Neuronal stem cell (in vitro differentiated cells): ENCODE data around the gene LRRC75A.

Source experiments
- DNase-seq: peaks from one replicate; pipeline ENCODE4 v3.0.0-alpha.2; 2013; ENCODE audit warnings: low spot score
- H2AFZ ChIP-seq: one replicate; pipeline ENCODE4 v1.6.1; 2013; ENCODE audit warnings: mild to moderate bottlenecking, low read length, inconsistent platforms
- H2AK5ac ChIP-seq: 2 replicates; pipeline ENCODE4 v1.6.1; 2013; ENCODE audit warnings: low read depth, mild to moderate bottlenecking, inconsistent platforms, low read length, moderate library complexity, mixed read lengths
- H2BK120ac ChIP-seq: 2 replicates; pipeline ENCODE4 v1.6.1; 2013; ENCODE audit warnings: low read depth, mild to moderate bottlenecking, inconsistent platforms, low read length, moderate library complexity, mixed read lengths
- H2BK12ac ChIP-seq: one replicate; pipeline ENCODE4 v1.6.1; 2013; ENCODE audit warnings: low read length, inconsistent platforms
- H2BK15ac ChIP-seq: 2 replicates; pipeline ENCODE4 v1.6.1; 2013; ENCODE audit warnings: mild to moderate bottlenecking, low read length, inconsistent platforms, mixed read lengths
- H2BK5ac ChIP-seq: one replicate; pipeline ENCODE4 v1.6.1; 2013; ENCODE audit warnings: inconsistent platforms, mild to moderate bottlenecking, low read length, moderate library complexity
- H3K14ac ChIP-seq: one replicate; pipeline ENCODE4 v1.6.1; 2013; ENCODE audit warnings: low read length, inconsistent platforms
- H3K18ac ChIP-seq: 2 replicates; pipeline ENCODE4 v1.6.1; 2013; ENCODE audit warnings: low read length, inconsistent platforms
- H3K23ac ChIP-seq: 2 replicates; pipeline ENCODE4 v1.6.1; 2013; ENCODE audit warnings: low read depth, mild to moderate bottlenecking, mixed read lengths, low read length, inconsistent platforms; ENCODE audit not compliant: poor library complexity
- H3K27ac ChIP-seq: replicated peaks from 3 replicates; pipeline ENCODE4 v1.5.1; 2013; ENCODE audit warnings: low read length, inconsistent platforms
- H3K27me3 ChIP-seq, 3 experiments: 2 replicates each; pipeline ENCODE4 v1.6.1; 2013; ENCODE audit warnings: low read length in 3 of 3, mild to moderate bottlenecking in 2 of 3, inconsistent platforms in 1 of 3, low read depth in 1 of 3, mixed read lengths in 1 of 3, moderate library complexity in 1 of 3; ENCODE audit not compliant: control insufficient read depth in 3 of 3, insufficient read depth in 3 of 3
- H3K36me3 ChIP-seq, 2 donors: replicated peaks in 1 of 2; 2 replicates each; pipeline ENCODE4 v1.6.1; 2013; ENCODE audit warnings: low read length in 2 of 2; ENCODE audit not compliant: control insufficient read depth in 2 of 2, insufficient read depth in 2 of 2
- H3K4ac ChIP-seq: 2 replicates; pipeline ENCODE4 v1.6.1; 2013; ENCODE audit warnings: inconsistent platforms, mild to moderate bottlenecking, low read length, moderate library complexity
- H3K4me1 ChIP-seq, 2 donors: 1 replicate in 1 of 2; 2 replicates in 1 of 2; pipeline ENCODE4 v1.6.1; 2013; ENCODE audit warnings: low read length in 2 of 2, low read depth in 1 of 2; ENCODE audit not compliant: control insufficient read depth in 2 of 2, insufficient read depth in 1 of 2
- H3K4me2 ChIP-seq: one replicate; pipeline ENCODE4 v1.6.1; 2013; ENCODE audit warnings: mild to moderate bottlenecking, low read length, inconsistent platforms; ENCODE audit not compliant: insufficient read depth, poor library complexity, severe bottlenecking
- H3K4me3 ChIP-seq, 2 donors: 2 replicates each; pipeline ENCODE4 v1.5.1; 2013; ENCODE audit warnings: low read length in 2 of 2, mild to moderate bottlenecking in 2 of 2, inconsistent platforms in 1 of 2, moderate library complexity in 1 of 2
- H3K79me1 ChIP-seq: one replicate; pipeline ENCODE4 v1.6.1; 2013; ENCODE audit warnings: low read depth, mild to moderate bottlenecking, inconsistent platforms, low read length, moderate library complexity
- H3K9ac ChIP-seq: one replicate; pipeline ENCODE4 v1.6.1; 2013; ENCODE audit warnings: mild to moderate bottlenecking, low read depth, low read length, inconsistent platforms; ENCODE audit not compliant: poor library complexity
- H3K9me3 ChIP-seq, 2 donors: replicated peaks in 1 of 2; 2 replicates each; pipeline versions ENCODE3 to v1.6.1; 2013; ENCODE audit warnings: low read length in 2 of 2, mild to moderate bottlenecking in 2 of 2, inconsistent platforms in 1 of 2, low read depth in 1 of 2, mixed read lengths in 1 of 2, moderate library complexity in 1 of 2; ENCODE audit not compliant: control insufficient read depth in 2 of 2, insufficient read depth in 1 of 2
- H4K8ac ChIP-seq: one replicate; pipeline ENCODE4 v1.6.1; 2013; ENCODE audit warnings: low read depth, mild to moderate bottlenecking, inconsistent platforms, low read length, moderate library complexity
- H4K91ac ChIP-seq: one replicate; pipeline ENCODE4 v1.6.1; 2013; ENCODE audit warnings: low read length, low read depth, mild to moderate bottlenecking, inconsistent platforms; ENCODE audit not compliant: poor library complexity
- WGBS, 2 donors: extraction: QIAGEN DNeasy Blood & Tissue Kit; methylation state at CpG; one replicate each; pipeline ENCODE4 v1.1.7; 2013; ENCODE audit warnings: missing lambda C conversion rate in 2 of 2, mixed read lengths in 1 of 2; ENCODE audit not compliant: insufficient read length in 2 of 2, insufficient replicate concordance in 1 of 2; ENCODE audit errors: extremely low coverage in 2 of 2; 5-methylcytosine and 5-hydroxymethylcytosine counted together

LRRC75A gene

DNA sequence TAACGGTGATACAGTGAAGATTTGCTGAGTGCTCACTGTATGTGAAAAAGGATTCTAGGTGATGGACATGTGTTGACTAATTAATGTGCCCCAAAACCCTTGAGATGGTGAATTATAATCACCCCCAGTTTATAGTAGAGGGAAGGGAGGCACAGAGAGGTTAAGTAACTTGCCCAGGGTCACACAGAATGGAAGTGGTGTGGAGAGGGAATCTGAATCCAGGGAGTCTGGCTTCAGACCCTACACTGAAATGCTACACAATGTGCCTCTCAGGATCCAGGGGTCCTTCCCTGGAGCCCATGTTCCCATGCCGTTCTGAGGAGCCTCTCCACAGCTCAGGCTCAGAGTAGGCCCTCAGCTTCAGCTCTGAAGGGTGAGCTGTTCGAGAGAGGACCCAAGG lies 65.0 kb downstream of the LRRC75A start:
- no peak overlapping the region for H3K9ac ChIP-seq
- no peak overlapping the region for H4K8ac ChIP-seq
- H3K14ac ChIP-seq, result no peak overlapping the region
- H3K18ac ChIP-seq, result no peak overlapping the region
- no peaks in the 10 kb centered on the region for H3K79me1 ChIP-seq
- H3K4me3 ChIP-seq, result no peak overlapping the region
- H3K4ac ChIP-seq, result no peak overlapping the region
- peak overlapping the region; percentile 24 for H2AK5ac ChIP-seq
- H3K27me3 ChIP-seq, result peaks cover 0 to 3% (median 0%) of the 10 kb centered on the region in 3 experiments
- H3K4me2 ChIP-seq, result no peak overlapping the region
- no peaks in the 10 kb centered on the region for H3K4me1 ChIP-seq
- H2AFZ ChIP-seq, result no peak overlapping the region
- peak overlapping the region; percentile 32 for H2BK5ac ChIP-seq
- no peak overlapping the region for H3K23ac ChIP-seq
- H3K36me3 ChIP-seq, result no peaks in the 10 kb centered on the region
- H3K9me3 ChIP-seq, result no peaks in the 10 kb centered on the region
- H2BK120ac ChIP-seq, result no peak overlapping the region
- WGBS, 2 donors, result no CpG with 5 or more reads among the region's 3 CpGs
- no peak for DNase-seq
- no peak overlapping the region for H2BK12ac ChIP-seq
- no peak overlapping the region for H2BK15ac ChIP-seq
- H4K91ac ChIP-seq, result no peak overlapping the region
- no peak overlapping the region for H3K27ac ChIP-seq

DNA sequence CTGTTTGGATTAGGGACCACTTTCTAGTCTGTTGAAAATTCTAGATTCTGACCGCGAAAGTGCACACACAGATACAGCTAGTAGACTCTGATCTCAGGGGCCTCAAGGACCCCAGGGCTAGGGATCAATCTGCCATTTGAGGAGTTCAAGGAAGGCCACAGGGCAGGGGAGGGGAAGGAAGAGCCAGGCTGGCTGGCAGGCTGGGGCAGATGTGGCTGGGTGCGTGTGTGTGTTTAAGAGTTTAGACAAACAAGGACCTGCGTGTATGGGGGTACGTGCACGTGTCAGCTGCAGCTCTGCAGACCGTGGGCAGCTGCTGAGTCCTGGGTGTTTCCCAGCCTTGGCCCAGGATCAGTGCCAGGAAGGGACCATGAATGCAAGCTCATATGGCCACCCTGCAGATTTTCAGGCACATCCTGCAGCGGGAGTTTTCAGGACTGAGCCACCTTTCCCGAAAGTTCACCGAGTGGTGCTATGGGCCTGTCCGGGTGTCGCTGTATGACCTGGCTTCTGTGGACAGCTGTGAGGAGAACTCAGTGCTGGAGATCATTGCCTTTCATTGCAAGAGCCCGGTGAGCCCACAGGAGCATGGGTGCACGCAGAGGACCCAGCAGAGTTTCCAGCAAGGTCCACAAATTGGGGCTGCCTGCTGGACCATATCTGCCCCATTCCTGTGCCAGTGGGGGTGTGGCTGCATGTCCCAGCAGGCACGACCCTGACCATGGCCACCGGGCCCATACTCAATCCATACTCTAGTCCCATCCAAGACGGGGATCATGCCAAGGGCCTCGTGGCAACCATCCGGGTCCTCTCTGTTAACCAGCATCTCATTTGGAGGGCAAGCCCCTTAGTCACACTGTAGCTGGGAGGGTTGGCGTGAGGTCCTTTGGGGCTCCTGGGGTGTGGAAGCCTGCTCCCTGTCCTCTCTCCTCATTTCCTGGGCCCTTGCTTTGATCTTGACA lies 66.0 kb downstream of the LRRC75A start:
- H2BK15ac ChIP-seq, result peak overlapping the region; percentile 45
- H3K27me3 ChIP-seq, result peaks cover 0 to 3% (median 0%) of the 10 kb centered on the region in 3 experiments
- H2AK5ac ChIP-seq, result peak overlapping the region; percentile 40
- H3K4me3 ChIP-seq, result no peak overlapping the region
- peak overlapping the region; percentile 88 for H2BK12ac ChIP-seq
- no peak overlapping the region for H4K8ac ChIP-seq
- no peak overlapping the region for H3K4ac ChIP-seq
- no CpG with 5 or more reads among the region's 20 CpGs for WGBS, 2 donors
- H3K36me3 ChIP-seq, result no peaks in the 10 kb centered on the region
- peak overlapping the region; percentile 44 for H3K18ac ChIP-seq
- H3K23ac ChIP-seq, result peak overlapping the region; percentile 40
- no peaks in the 10 kb centered on the region for H3K9me3 ChIP-seq
- no peak for DNase-seq
- no peak overlapping the region for H4K91ac ChIP-seq
- no peaks in the 10 kb centered on the region for H3K4me1 ChIP-seq
- H2BK5ac ChIP-seq, result peak overlapping the region; percentile 43
- no peak overlapping the region for H3K27ac ChIP-seq
- H3K4me2 ChIP-seq, result no peak overlapping the region
- no peak overlapping the region for H3K14ac ChIP-seq
- H2BK120ac ChIP-seq, result no peak overlapping the region
- H2AFZ ChIP-seq, result peak overlapping the region; percentile 33
- H3K79me1 ChIP-seq, result no peaks in the 10 kb centered on the region
- H3K9ac ChIP-seq, result peak overlapping the region; percentile 64

- no peak overlapping the region for H2BK5ac ChIP-seq
- H3K14ac ChIP-seq, result no peak overlapping the region
- H3K18ac ChIP-seq, result no peak overlapping the region
- H2BK12ac ChIP-seq, result no peak overlapping the region
- H3K4ac ChIP-seq, result no peak overlapping the region
- H4K8ac ChIP-seq, result no peak overlapping the region
- no CpG with 5 or more reads among the region's 6 CpGs for WGBS, 2 donors
- peaks cover 0 to 3% (median 0%) of the 10 kb centered on the region in 3 experiments for H3K27me3 ChIP-seq
- H2AFZ ChIP-seq, result peak overlapping the region; percentile 33
- H3K4me2 ChIP-seq, result no peak overlapping the region
- no peak for DNase-seq
- no peaks in the 10 kb centered on the region for H3K79me1 ChIP-seq
- no peak overlapping the region for H2BK120ac ChIP-seq
- H2AK5ac ChIP-seq, result no peak overlapping the region
- H3K23ac ChIP-seq, result no peak overlapping the region
- H2BK15ac ChIP-seq, result no peak overlapping the region
- H3K4me1 ChIP-seq, result no peaks in the 10 kb centered on the region
- no peaks in the 10 kb centered on the region for H3K9me3 ChIP-seq
- H3K36me3 ChIP-seq, result no peaks in the 10 kb centered on the region
- H3K4me3 ChIP-seq, result no peak overlapping the region
- H3K9ac ChIP-seq, result no peak overlapping the region
- no peak overlapping the region for H3K27ac ChIP-seq
- no peak overlapping the region for H4K91ac ChIP-seq
These were observed 66.8 kb downstream of the LRRC75A start for GRCh38 chr17:16425202-16425601.

DNA sequence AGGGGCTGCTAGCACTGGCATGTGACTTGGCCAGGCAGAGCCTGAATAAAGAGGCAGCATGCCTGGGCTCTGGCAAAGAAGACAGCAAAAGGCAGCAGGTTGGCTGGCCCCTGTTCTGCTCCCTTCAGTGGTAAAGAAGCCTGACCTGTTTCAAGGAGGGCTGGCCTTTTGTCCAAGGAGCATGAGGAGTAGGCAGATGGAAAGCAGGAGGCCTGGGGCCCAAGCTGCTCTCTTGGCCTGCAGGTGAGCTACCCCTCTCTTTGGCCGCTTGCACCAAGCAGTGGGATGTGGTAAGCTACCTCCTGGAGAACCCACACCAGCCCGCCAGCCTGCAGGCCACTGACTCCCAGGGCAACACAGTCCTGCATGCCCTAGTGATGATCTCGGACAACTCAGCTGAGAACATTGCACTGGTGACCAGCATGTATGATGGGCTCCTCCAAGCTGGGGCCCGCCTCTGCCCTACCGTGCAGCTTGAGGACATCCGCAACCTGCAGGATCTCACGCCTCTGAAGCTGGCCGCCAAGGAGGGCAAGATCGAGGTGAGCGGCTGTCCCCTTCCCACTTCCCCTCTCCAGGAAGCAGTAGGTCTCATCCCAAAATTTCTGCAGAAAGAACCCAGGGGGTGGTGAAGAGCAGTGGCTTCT lies 68.6 kb downstream of the LRRC75A start:
- H3K4me3 ChIP-seq, result no peak overlapping the region
- H3K4ac ChIP-seq, result peak overlapping the region; percentile 47
- WGBS, 2 donors, result no CpG with 5 or more reads among the region's 10 CpGs
- H2AK5ac ChIP-seq, result no peak overlapping the region
- H2AFZ ChIP-seq, result peak overlapping the region; percentile 33
- H4K8ac ChIP-seq, result peak overlapping the region; percentile 21
- peak overlapping the region; percentile 82 for H3K18ac ChIP-seq
- no peak overlapping the region for H3K9ac ChIP-seq
- no peak overlapping the region for H3K27ac ChIP-seq
- H3K23ac ChIP-seq, result no peak overlapping the region
- DNase-seq, result no peak
- H2BK5ac ChIP-seq, result no peak overlapping the region
- H3K9me3 ChIP-seq, result no peaks in the 10 kb centered on the region
- peak overlapping the region; percentile 56 for H4K91ac ChIP-seq
- no peak overlapping the region for H2BK12ac ChIP-seq
- no peak overlapping the region for H3K14ac ChIP-seq
- H2BK120ac ChIP-seq, result no peak overlapping the region
- H3K4me1 ChIP-seq, result peaks cover 5 to 10% of the 10 kb centered on the region in 2 donors
- peak overlapping the region; percentile 45 for H2BK15ac ChIP-seq
- H3K36me3 ChIP-seq, result no peaks in the 10 kb centered on the region
- no peak overlapping the region for H3K4me2 ChIP-seq
- H3K79me1 ChIP-seq, result no peaks in the 10 kb centered on the region
- H3K27me3 ChIP-seq, result peaks cover 0 to 3% (median 0%) of the 10 kb centered on the region in 3 experiments
